Right lobe of liver (tissue), 6 donors: ENCODE measurements around the gene SLN. TPM values are rescaled to one million over a fixed set of nuclear protein-coding genes. Genes with fewer than 3 reads are reported as not detected.

Experiments
- ATAC-seq, 4 donors: fragments of 200-7000 bp; cut with Tn5 transposase; one replicate each; pipeline ENCODE4 v1.9.1; 2020; ENCODE audit warnings: mild to moderate bottlenecking in 4 of 4, moderate library complexity in 4 of 4
- DNase-seq, 3 donors: peaks; one replicate each; pipeline ENCODE4 v3.0.0-alpha.2; 2020
- H3K27ac ChIP-seq, 3 donors: fragments of 200-600 bp; one replicate each; pipeline ENCODE4 v1.8.0; 2022
- H3K27me3 ChIP-seq, 2 donors: fragments of 200-600 bp; one replicate each; pipeline ENCODE4 v1.8.0; 2022
- H3K36me3 ChIP-seq, 4 donors: fragments of 200-600 bp; sonication (generic) in 1 of 4; one replicate each; pipeline versions ENCODE4 v1.5.1 to v1.8.0; 2017 to 2022; ENCODE audit warnings: control low read depth in 1 of 4
- H3K4me1 ChIP-seq, 4 donors: fragments of 200-600 bp; sonication (generic) in 1 of 4; one replicate each; pipeline versions ENCODE4 v1.5.1 to v1.8.0; 2017 to 2022; ENCODE audit warnings: control low read depth in 1 of 4
- H3K4me3 ChIP-seq, 3 donors: fragments of 200-600 bp; one replicate each; pipeline ENCODE4 v1.8.0; 2022
- H3K9me3 ChIP-seq, 4 donors: fragments of 200-600 bp; sonication (generic) in 1 of 4; one replicate each; pipeline versions ENCODE4 v1.5.1 to v1.8.0; 2017 to 2022; ENCODE audit warnings: control low read depth in 1 of 4
- POLR2A ChIP-seq: fragments of 450-650 bp; IDR thresholded peaks from one replicate; pipeline ENCODE4 v1.6.1; 2017; ENCODE audit warnings: antibody characterized with exemption, mild to moderate bottlenecking
- WGBS: methylation state at CpG from one replicate; pipeline ENCODE4 v1.1.6; 2018; ENCODE audit warnings: low coverage, low lambda C conversion rate; ENCODE audit not compliant: insufficient coverage; ENCODE audit errors: missing lambda C conversion rate; 5-methylcytosine and 5-hydroxymethylcytosine counted together
- intact Hi-C, 2 donors: fragments of 100-400 bp; cut with DNase I; formaldehyde crosslinking; loops; one replicate each; pipeline versions ENCODE4 v1.11.2 to v1.14.1; 2022
- total RNA-seq, 6 experiments: library from RNA; depleted of rRNA in 2 of 6; stranded (reverse); fragments of >200 nt in 2 of 6; fragmentation: NEBNext Ultra II Directional in 3 of 6; extraction: Animal tissue kit (Norgen Biotek cat#: 25700) in 3 of 6; gene quantifications; one replicate each; pipeline versions ENCODE4 v1.1.0 to v1.2.4, GENCODE V29; 2016 to 2023
- TF ChIP-seq, protein P1 (sequence below), 4 donors: fragments of 200-600 bp in 3 of 4; fragments of 450-650 bp in 1 of 4; IDR thresholded peaks; one replicate each; pipeline versions ENCODE4 v1.5.1 to v1.8.0; 2016 to 2022; ENCODE audit warnings: antibody characterized with exemption in 4 of 4, mild to moderate bottlenecking in 2 of 4
- donor health status: DM: no; HTN: yes; CAD: no.
- donor health status: DM: no; HTN: no; CAD: no.
- donor health status: DM: no; HTN: no; CAD: no.
- donor health status: DM: no; HTN: yes; CAD: no.
- donor health status: DM: no; HTN: yes; CAD: no.

The SLN gene
- total RNA-seq, 6 experiments from 2014 or later = 0.55 to 5.3 (median 0.66) TPM; not detected in 2

DNA sequence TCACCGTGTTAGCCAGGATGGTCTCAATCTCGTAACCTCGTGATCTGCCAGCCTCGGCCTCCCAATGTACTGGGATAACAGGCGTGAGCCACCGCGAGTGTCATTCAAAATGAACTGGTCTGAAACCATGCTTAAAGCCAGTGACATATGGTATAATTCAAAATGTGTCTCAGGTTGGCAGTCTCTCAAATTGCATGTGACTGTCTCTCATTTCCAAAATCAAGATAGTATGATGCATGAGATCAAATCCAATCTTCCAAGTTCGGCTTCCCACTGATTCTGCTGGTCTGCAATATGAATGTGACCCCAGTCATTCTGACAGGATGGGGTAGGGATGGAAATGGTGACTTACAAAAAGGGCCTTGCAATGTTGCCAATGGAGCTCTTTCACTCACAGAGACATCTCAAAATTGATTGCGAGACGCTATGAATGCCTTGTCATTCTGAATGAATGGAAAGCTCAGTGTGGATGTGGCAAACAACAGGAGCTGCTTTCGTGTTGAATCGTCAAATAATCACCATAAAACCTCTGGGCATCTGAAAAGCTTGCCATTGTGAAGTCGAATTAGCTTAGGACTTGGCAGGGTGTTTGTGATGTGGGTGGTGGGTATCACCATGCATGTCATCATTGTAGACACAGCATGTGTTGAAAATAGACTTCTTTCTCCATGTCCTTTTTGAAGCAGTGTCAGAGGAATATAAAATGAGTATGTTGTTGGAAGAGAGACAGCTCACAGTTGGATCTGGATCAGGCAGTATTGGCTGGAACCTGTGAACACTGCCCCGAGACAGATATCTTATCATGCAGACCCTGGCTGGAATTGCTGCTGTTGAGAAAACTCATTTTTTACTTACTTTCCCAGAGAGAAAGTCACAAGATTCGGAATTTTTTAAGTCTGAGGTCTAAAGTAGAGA, 12.2 kb downstream of the SLN start:
- Histone ChIP-seq H3K9me3 (no peaks in the 10 kb centered on the region), H3K36me3 (no peaks in the 10 kb centered on the region), H3K27me3 (peaks cover 0 to 3% of the 10 kb centered on the region in 2 donors), H3K4me1 (no peaks in the 10 kb centered on the region), H3K27ac (no peak overlapping the region), H3K4me3 (no peak overlapping the region)
- no peak for ATAC-seq
- 69% methylated on average over 15 of the region's 15 CpGs for WGBS
- TF ChIP-seq POLR2A = no peak
- TF ChIP-seq, protein P1, sequence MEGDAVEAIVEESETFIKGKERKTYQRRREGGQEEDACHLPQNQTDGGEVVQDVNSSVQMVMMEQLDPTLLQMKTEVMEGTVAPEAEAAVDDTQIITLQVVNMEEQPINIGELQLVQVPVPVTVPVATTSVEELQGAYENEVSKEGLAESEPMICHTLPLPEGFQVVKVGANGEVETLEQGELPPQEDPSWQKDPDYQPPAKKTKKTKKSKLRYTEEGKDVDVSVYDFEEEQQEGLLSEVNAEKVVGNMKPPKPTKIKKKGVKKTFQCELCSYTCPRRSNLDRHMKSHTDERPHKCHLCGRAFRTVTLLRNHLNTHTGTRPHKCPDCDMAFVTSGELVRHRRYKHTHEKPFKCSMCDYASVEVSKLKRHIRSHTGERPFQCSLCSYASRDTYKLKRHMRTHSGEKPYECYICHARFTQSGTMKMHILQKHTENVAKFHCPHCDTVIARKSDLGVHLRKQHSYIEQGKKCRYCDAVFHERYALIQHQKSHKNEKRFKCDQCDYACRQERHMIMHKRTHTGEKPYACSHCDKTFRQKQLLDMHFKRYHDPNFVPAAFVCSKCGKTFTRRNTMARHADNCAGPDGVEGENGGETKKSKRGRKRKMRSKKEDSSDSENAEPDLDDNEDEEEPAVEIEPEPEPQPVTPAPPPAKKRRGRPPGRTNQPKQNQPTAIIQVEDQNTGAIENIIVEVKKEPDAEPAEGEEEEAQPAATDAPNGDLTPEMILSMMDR (IDR thresholded peaks at IDR 0.05) = no peak
- intact Hi-C loops = loop anchor here in 1 of 2 donors (10.0 kb wide), 1 partner anchor 125 kb away; no protein-coding TSS in a partner anchor
- DNase-seq = no peak

DNA sequence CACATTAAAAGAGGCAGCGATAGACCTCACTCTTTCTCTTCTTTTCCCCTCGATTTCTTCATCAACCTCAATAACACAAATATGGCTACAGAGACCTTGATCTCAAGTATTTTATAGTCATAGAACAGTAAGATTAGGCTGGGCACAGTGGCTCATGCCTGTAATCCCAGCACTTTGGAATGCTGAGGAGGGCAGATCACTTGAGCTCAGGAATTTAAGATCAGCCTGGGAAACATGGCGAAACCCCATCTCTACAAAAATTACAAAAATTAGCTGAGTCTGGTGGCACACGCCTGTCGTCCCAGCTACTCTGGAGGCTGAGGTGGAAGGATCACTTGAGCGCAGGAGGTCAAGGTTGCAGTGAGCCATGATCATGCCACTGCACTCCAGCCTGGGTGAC, 14.6 kb downstream of the SLN start:
- intact Hi-C loops = loop anchor here in 1 of 2 donors (10.0 kb wide), 1 partner anchor 122 kb away; no protein-coding TSS in a partner anchor
- no peak for ATAC-seq
- no peak for DNase-seq
- Histone ChIP-seq H3K4me3 (no peak overlapping the region), H3K27ac (no peak overlapping the region), H3K9me3 (no peaks in the 10 kb centered on the region), H3K4me1 (no peaks in the 10 kb centered on the region), H3K36me3 (no peaks in the 10 kb centered on the region), H3K27me3 (peaks cover 0 to 3% of the 10 kb centered on the region in 2 donors)
- TF ChIP-seq, protein P1 (IDR thresholded peaks at IDR 0.05) = no peak
- no peak for TF ChIP-seq POLR2A
- WGBS = 57% methylated on average over 5 of the region's 6 CpGs

DNA sequence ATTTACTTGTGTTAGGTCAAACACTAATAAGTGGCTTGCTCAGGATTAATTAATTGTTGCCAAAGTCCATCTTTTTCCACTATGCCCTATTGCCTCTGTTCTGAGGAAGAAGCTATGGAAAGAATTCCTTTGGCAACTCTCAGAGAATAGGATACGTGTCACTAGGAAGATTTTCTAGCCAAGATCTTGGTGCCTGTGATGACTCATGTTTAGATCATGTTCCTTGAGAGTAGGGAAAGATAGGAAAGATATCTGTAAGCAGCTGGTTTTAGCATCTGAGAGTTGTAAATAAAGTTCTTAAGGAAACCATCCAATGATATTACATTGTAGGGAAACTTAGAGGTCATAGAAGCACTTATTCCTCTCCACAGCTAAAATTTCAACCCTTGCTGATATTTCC, 15.7 kb downstream of the SLN start:
- Histone ChIP-seq H3K9me3 (no peaks in the 10 kb centered on the region), H3K4me1 (no peaks in the 10 kb centered on the region), H3K36me3 (no peaks in the 10 kb centered on the region), H3K27me3 (peaks cover 0 to 3% of the 10 kb centered on the region in 2 donors), H3K27ac (no peak overlapping the region), H3K4me3 (no peak overlapping the region)
- intact Hi-C loops = loop anchor here in 1 of 2 donors (10.0 kb wide), 1 partner anchor 121 kb away; no protein-coding TSS in a partner anchor
- DNase-seq (no peak), ATAC-seq (peak in 2 of 4 donors; percentile 47 to 49)
- TF ChIP-seq, protein P1 (IDR thresholded peaks at IDR 0.05) = no peak
- no peak for TF ChIP-seq POLR2A
- WGBS = 32% methylated on average over 1 of the region's 1 CpG

DNA sequence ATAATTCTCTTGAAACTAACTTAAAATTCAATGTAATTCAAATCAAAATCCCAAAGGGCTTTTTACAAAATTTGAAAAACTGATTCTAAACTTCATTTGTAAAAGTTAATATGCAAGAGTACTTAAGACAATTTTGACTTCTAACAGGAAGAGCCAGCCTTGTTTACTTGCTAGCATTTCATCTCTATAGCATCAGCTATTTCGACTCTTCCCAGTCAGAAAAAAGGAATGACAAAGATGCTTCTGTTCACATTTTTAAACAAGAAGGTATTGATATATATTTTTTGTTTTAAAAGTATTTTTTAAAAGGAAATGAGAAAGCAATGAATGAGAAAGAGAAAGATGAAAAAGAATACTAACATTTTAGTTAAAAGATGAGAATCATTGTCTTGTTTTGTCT, 16.4 kb downstream of the SLN start:
- TF ChIP-seq POLR2A = no peak
- TF ChIP-seq, protein P1 (IDR thresholded peaks at IDR 0.05) = no peak
- Histone ChIP-seq H3K27ac (no peak overlapping the region), H3K4me3 (no peak overlapping the region), H3K27me3 (peaks cover 0 to 3% of the 10 kb centered on the region in 2 donors), H3K36me3 (no peaks in the 10 kb centered on the region), H3K4me1 (no peaks in the 10 kb centered on the region), H3K9me3 (no peaks in the 10 kb centered on the region)
- WGBS = 30% methylated on average over 1 of the region's 1 CpG
- intact Hi-C loops = loop anchor here in 1 of 2 donors (10.0 kb wide), 1 partner anchor 121 kb away; no protein-coding TSS in a partner anchor
- no peak for DNase-seq
- no peak for ATAC-seq
